ENCODE results near the gene NOL7. TPM values are rescaled to one million over a fixed set of nuclear protein-coding genes. Genes with fewer than 3 reads are reported as not detected.

NOL7 gene
- total and polyA plus RNA-seq, 5 experiments from 2014 or later: 74.8 to 142 (median 109) TPM

DNA sequence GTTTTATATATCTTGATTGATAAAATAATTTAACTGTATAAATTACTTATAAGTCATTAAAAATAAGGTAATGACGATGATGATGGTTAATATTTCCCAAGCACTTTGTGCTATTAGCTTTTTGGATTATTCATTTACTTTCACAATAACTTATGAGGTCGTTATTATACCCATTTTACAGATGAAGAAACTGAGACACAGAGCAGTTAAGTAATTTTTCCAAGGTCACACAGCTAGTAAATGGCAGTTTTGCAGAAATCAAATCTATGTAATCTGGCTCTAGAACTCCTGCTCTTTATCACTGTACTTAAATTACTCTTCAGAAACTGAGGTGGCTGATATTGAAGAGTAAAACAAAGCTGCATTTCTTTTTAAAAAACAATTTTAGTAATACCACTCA lies 18.2 kb downstream of the NOL7 start:
- Mint-ChIP-seq H3K4me3 (no peak overlapping the region), H3K9me3 (no peaks in the 10 kb centered on the region), H3K27ac (no peak overlapping the region), H3K27me3 (no peaks in the 10 kb centered on the region), H3K36me3 (peaks cover 0 to 80% (median 30%) of the 10 kb centered on the region in 3 donors), H3K4me1 (peaks cover 14 to 32% (median 23%) of the 10 kb centered on the region in 4 donors)
- no peak for ATAC-seq
- no peak for DNase-seq
- POLR2A ChIA-PET: interaction anchor here (0.7 kb wide), 1 partner anchor 79 kb away, joined by 3 read pairs; no protein-coding TSS in a partner anchor

DNA sequence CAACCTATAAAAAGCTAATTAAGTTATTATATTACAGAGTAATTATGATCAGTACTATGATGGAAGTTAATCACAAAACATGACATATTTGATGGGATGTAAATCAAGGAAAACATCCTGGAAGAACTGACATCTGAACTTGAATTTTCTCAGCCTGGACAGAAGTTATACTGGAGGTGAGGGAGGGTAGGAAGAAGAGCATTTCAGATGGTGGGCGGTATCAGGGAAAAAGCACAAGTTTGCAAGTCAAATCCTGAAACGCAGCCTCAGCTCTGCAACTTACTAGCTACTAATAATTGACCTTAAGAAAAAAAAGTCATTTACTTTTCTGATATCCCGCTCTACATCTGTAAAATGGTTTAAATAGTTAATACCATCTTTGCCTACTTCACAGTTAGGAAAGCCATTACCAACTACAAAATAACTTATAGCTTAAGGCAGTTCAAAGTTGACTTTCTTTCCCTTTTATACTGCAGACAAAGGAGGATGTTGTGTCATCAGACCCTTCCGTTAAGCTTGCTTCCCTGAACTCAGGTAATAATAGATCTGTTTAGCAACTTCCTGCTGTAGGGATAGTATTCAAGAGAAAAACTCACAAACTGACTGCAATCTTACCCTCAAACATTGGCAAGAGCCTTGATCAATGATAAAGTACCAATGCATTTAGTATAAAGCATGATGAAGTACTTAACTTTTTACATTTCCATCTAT lies 21.0 kb downstream of the NOL7 start:
- Mint-ChIP-seq H3K27ac (peak overlapping the region in 7 of 10 donors; percentile 14 to 80 (median 62)), H3K4me3 (peak overlapping the region in 1 of 10 donors; percentile 33), H3K36me3 (peaks cover 0 to 78% (median 29%) of the 10 kb centered on the region in 3 donors), H3K4me1 (peaks cover 13 to 31% (median 21%) of the 10 kb centered on the region in 4 donors), H3K27me3 (no peaks in the 10 kb centered on the region), H3K9me3 (no peaks in the 10 kb centered on the region)
- POLR2A ChIA-PET: interaction anchor here (0.5 to 0.7 kb wide), 4 partner anchors 9 to 208 kb away, joined by 3 to 8 read pairs (median 3); partner anchors contain the start of gene NOL7
- ATAC-seq: peak in 1 of 2 donors; percentile 47
- DNase-seq: no peak

DNA sequence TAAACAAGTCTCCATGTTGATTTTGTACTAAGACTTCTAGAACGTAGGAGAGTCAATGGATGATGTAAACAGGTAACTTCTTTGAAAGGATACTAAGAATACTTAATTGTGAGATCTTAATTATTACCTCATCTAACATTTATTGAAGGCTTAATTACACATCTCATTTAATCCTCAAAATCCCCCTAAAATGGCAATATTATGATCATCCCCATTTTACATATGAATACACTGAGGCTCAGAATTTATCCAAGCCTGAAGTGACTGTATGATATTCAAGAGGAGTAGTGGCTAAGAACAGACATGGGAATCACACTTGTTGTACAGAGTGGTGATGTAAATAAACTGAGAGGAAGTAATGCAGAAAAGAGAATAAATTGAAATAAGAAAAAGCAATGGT lies 22.9 kb downstream of the NOL7 start:
- H3K27ac Mint-ChIP-seq: peak overlapping the region in 8 of 10 donors; percentile 1 to 80 (median 36)
- no peak for DNase-seq
- peaks cover 0 to 72% (median 17%) of the 10 kb centered on the region in 3 donors for H3K36me3 Mint-ChIP-seq
- no peak overlapping the region for H3K4me3 Mint-ChIP-seq
- H3K9me3 Mint-ChIP-seq: no peaks in the 10 kb centered on the region
- peaks cover 13 to 31% (median 23%) of the 10 kb centered on the region in 4 donors for H3K4me1 Mint-ChIP-seq
- POLR2A ChIA-PET: no interaction called here
- no peak for ATAC-seq
- H3K27me3 Mint-ChIP-seq: no peaks in the 10 kb centered on the region

DNA sequence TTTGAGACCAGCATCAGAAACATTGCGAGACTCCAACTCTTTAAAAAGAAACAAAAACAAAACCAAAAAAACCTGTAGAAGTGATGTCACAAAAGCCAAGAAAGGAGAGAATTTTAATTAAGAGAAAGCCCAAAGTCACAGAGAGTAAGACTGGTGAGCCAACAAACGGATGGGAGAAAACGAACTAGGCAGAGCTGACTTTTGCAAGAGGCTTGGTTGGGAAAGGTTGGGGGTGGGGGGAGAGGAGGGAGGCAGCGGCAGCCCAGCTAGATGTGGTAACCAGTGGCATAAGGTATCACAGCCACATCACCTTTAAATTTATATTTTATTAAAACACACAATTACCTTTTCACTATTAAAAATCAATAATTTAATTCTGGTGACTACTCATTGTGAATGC lies 23.5 kb downstream of the NOL7 start:
- DNase-seq (no peak), ATAC-seq (no peak)
- POLR2A ChIA-PET: no interaction called here
- H3K4me1 Mint-ChIP-seq: peaks cover 13 to 31% (median 24%) of the 10 kb centered on the region in 4 donors
- H3K4me3 Mint-ChIP-seq: no peak overlapping the region
- peak overlapping the region in 5 of 10 donors; percentile 1 to 80 (median 30) for H3K27ac Mint-ChIP-seq
- H3K36me3 Mint-ChIP-seq: peaks cover 0 to 75% (median 13%) of the 10 kb centered on the region in 3 donors
- H3K27me3 Mint-ChIP-seq: no peaks in the 10 kb centered on the region
- no peaks in the 10 kb centered on the region for H3K9me3 Mint-ChIP-seq

DNA sequence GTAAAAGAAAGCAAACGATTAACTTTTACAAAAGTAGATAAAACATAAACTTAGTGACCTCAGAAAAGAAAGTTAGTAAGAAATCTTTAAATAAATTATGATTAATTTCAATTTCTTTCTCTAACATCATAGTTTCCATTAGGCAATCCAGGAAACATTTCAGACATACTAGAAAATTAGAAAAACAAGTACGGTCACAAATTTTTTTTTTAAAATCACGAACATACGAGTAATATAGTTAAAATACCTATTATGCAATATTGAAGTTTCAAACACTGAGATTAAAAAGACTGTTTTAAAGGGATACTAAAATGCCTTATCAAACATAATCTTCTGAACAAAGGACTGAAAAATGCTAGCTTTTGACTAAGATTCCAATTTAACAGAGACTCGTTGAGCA lies 26.2 kb downstream of the NOL7 start:
- H3K36me3 Mint-ChIP-seq: peaks cover 0 to 69% (median 13%) of the 10 kb centered on the region in 3 donors

DNA sequence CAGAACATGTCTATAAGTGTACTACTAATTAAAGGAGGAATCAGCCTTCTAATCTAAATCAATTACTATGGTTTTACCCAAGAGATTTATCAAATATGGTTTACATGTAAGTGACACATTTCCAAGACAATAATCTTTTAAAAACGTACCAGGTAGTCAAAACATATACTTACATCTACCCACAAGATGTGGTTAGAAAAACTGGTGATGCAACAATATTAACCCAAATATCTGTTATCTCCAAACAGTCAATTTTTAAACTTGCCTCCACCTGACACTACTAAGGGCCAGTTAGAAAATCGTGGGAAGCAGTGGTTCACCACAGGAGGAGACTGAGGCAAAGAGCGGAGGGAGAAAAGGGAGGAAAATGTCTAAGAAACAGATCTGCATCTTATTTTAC lies 28.0 kb downstream of the NOL7 start:
- DNase-seq: no peak
- peaks cover 0 to 56% (median 8%) of the 10 kb centered on the region in 3 donors for H3K36me3 Mint-ChIP-seq
- H3K4me3 Mint-ChIP-seq: no peak overlapping the region
- no peaks in the 10 kb centered on the region for H3K9me3 Mint-ChIP-seq
- POLR2A ChIA-PET: no interaction called here
- H3K27ac Mint-ChIP-seq: peak overlapping the region in 3 of 10 donors; percentile 47 to 60 (median 58)
- H3K4me1 Mint-ChIP-seq: peaks cover 0 to 8% (median 3%) of the 10 kb centered on the region in 4 donors
- H3K27me3 Mint-ChIP-seq: no peaks in the 10 kb centered on the region
- no peak for ATAC-seq

More for the DNA sequence above, 26.2 kb downstream of the NOL7 start:
- ATAC-seq (no peak), DNase-seq (no peak)
- H3K4me3 Mint-ChIP-seq: no peak overlapping the region
- no peaks in the 10 kb centered on the region for H3K27me3 Mint-ChIP-seq
- H3K27ac Mint-ChIP-seq: peak overlapping the region in 1 of 10 donors; percentile 19
- peaks cover 11 to 20% (median 16%) of the 10 kb centered on the region in 4 donors for H3K4me1 Mint-ChIP-seq
- POLR2A ChIA-PET: no interaction called here
- no peaks in the 10 kb centered on the region for H3K9me3 Mint-ChIP-seq

DNA sequence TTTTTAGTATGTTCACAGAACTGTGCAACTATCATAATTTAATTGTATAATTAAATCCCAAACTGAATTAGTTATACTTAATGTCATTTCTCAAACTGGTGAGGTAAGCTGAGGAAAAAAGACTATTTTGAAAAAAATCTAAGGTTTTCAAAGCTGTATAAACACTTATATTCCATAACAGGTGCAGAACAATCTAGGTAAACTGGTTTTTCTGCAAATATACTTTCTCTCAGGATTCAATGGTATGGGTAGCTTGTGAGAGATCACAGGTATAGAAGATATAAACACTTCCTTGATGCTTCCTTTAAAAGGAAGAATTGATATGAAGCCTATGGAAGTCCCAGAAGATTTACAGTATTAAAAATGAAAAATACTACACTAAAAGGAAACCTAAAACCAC lies 33.7 kb downstream of the NOL7 start:
- no peak for DNase-seq
- Mint-ChIP-seq H3K4me3 (no peak overlapping the region), H3K4me1 (peaks cover 4 to 10% (median 8%) of the 10 kb centered on the region in 4 donors), H3K27ac (peak overlapping the region in 2 of 10 donors; percentile 7 to 20), H3K27me3 (no peaks in the 10 kb centered on the region), H3K36me3 (peaks cover 5 to 50% (median 6%) of the 10 kb centered on the region in 3 donors), H3K9me3 (peaks cover 0 to 3% (median 0%) of the 10 kb centered on the region in 9 donors)
- POLR2A ChIA-PET: interaction anchor here (0.6 to 0.8 kb wide), 4 partner anchors 32 to 157 kb away, joined by 3 to 4 read pairs (median 3); partner anchors contain the start of gene RANBP9
- no peak for ATAC-seq

DNA sequence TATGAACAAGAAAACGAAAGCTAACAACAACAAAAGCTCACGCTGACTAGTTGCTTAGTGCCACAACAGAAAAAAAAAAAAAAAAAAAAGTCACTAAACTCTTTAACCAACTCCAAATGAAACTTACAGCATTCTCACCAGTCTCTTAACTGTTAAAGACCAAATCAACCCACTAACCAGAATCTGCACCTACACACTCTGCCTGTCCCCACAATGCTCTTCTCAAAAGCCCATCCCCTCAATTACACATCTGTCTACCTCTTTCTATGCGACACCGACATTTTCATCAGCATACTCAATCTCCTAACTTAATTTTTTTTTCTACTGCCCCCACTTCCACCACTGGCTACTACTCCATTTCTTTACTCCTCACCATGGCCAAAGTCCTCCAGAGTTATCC lies 34.3 kb downstream of the NOL7 start:
- ATAC-seq (no peak), DNase-seq (no peak)
- no peak overlapping the region for H3K4me3 Mint-ChIP-seq
- POLR2A ChIA-PET: interaction anchor here (0.6 to 0.7 kb wide), 3 partner anchors 37 to 156 kb away, joined by 3 read pairs; partner anchors contain the start of gene RANBP9
- peak overlapping the region in 7 of 10 donors; percentile 7 to 88 (median 46) for H3K27ac Mint-ChIP-seq
- H3K4me1 Mint-ChIP-seq: peaks cover 4 to 10% (median 8%) of the 10 kb centered on the region in 4 donors
- no peaks in the 10 kb centered on the region for H3K27me3 Mint-ChIP-seq
- peaks cover 5 to 49% (median 6%) of the 10 kb centered on the region in 3 donors for H3K36me3 Mint-ChIP-seq
- H3K9me3 Mint-ChIP-seq: peaks cover 0 to 3% (median 0%) of the 10 kb centered on the region in 9 donors

DNA sequence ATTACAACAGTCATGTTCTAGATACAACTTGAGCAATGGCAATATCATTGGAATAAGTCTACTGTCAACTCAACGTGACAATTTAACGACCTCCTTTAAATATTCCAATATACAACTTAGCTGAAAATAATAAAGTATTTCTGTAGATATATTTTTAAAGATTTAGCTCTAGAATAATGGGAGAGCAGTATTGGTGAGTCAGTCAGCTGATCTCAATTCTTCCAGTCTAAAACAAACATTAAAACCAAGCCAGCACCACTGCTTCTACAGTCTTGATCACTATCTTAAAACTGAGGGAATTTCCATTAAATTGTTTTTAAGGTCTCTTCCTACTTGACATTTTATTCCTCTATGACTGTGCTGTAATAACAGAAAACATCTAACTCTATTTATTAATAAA lies 38.2 kb downstream of the NOL7 start:
- Mint-ChIP-seq H3K9me3 (peaks cover 0 to 3% (median 0%) of the 10 kb centered on the region in 9 donors), H3K36me3 (peaks cover 5 to 46% (median 9%) of the 10 kb centered on the region in 3 donors), H3K4me3 (no peak overlapping the region), H3K27ac (no peak overlapping the region), H3K4me1 (peaks cover 6 to 17% (median 13%) of the 10 kb centered on the region in 4 donors), H3K27me3 (no peaks in the 10 kb centered on the region)
- no peak for DNase-seq
- POLR2A ChIA-PET: interaction anchor here (0.6 to 2.1 kb wide), 2 partner anchors 18 to 57 kb away, joined by 3 to 6 read pairs; no protein-coding TSS in a partner anchor
- no peak for ATAC-seq

DNA sequence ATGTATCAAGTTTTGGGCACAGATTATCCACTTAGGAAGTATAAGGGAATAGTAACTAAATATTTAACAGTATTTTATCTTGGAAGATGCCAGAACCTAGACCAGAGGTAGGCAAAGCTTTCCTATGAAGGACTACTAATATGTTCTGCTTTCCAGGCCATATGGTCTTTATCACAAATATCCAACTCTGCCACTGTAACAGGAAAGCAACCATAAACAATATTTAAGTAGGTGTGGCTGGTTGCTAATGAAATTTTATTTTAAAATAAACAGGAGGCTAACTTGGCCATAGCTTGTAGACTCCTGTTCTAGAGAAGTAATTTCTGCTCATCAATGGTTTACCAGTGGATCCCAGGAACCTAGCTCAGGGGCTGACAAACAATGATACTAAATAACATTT lies 39.4 kb downstream of the NOL7 start:
- Mint-ChIP-seq H3K4me1 (peaks cover 6 to 21% (median 17%) of the 10 kb centered on the region in 4 donors), H3K27me3 (no peaks in the 10 kb centered on the region), H3K4me3 (no peak overlapping the region), H3K27ac (peak overlapping the region in 1 of 10 donors; percentile 29), H3K36me3 (peaks cover 5 to 37% (median 9%) of the 10 kb centered on the region in 3 donors), H3K9me3 (peaks cover 0 to 3% (median 0%) of the 10 kb centered on the region in 9 donors)
- no peak for DNase-seq
- no peak for ATAC-seq
- POLR2A ChIA-PET: no interaction called here

DNA sequence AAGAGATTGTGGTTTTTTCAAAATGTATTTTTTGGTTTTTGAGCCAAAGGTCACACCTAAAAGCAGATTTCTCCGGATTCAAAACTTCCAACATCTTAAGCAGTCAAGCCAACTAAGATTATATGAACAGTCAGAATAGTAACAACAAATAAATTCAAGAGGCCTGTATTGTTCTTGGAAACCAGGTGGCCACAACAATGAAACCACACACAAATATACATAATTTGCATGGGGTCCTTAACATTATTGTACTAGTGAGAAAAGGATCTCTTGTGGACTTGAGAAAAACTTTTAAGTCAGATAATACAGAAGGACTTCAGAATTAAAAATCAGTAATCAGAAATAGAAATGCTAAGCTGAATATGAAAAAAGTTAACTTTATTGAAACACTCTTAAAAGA lies 40.6 kb downstream of the NOL7 start:
- Mint-ChIP-seq H3K9me3 (peaks cover 0 to 3% (median 0%) of the 10 kb centered on the region in 9 donors), H3K4me3 (no peak overlapping the region), H3K27me3 (no peaks in the 10 kb centered on the region), H3K27ac (peak overlapping the region in 2 of 10 donors; percentile 2 to 14), H3K4me1 (peaks cover 9 to 30% (median 22%) of the 10 kb centered on the region in 4 donors), H3K36me3 (peaks cover 5 to 31% (median 9%) of the 10 kb centered on the region in 3 donors)
- ATAC-seq (no peak), DNase-seq (no peak)
- POLR2A ChIA-PET: no interaction called here

DNA sequence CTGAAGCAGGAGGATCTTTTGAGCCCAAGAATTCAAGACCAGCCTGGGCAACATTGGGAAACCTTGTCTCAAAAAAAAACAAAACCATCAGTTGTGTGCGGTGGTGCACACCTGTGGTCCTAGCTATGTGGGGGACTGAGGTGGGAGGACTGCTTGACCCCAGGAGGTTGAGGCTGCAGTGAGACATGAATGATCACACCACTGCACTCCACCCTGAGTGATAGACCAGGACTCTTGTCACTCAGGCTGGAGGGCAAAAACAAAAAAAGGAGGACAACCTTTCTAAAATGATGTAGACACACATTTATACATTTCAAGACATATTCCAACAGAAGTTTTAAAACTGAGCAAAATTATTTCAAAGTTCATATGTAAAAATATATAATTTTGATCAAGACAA lies 45.1 kb downstream of the NOL7 start:
- no peaks in the 10 kb centered on the region for H3K9me3 Mint-ChIP-seq
- peaks cover 31 to 73% (median 62%) of the 10 kb centered on the region in 4 donors for H3K4me1 Mint-ChIP-seq
- peaks cover 0 to 13% (median 4%) of the 10 kb centered on the region in 3 donors for H3K36me3 Mint-ChIP-seq

DNA sequence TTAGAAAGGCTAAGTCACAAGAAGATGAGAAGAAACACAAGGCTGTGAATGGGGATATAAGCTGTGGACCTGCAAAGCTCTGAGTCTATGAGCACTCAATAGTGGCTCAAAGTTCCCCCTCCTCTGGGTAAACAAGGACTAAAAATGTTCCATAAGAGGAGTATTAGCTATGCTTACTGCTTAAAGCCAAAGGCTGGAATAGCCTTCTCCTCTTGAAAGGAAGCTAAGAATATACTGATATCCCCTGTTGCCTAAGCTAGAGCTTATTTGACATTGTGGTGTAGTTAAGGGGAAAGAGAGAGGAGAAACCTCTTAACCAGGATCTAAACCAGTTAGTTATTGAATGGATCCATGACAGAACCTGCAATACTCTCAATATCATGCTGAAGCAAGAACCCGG lies 45.8 kb downstream of the NOL7 start:
- H3K27ac Mint-ChIP-seq: peak overlapping the region in 3 of 10 donors; percentile 2 to 36 (median 3)
- POLR2A ChIA-PET: interaction anchor here (0.5 kb wide), 1 partner anchor 28 kb away, joined by 4 read pairs; no protein-coding TSS in a partner anchor
- H3K27me3 Mint-ChIP-seq: no peaks in the 10 kb centered on the region

More for the DNA sequence above, 45.1 kb downstream of the NOL7 start:
- Mint-ChIP-seq H3K27ac (peak overlapping the region in 2 of 10 donors; percentile 5 to 63), H3K27me3 (no peaks in the 10 kb centered on the region), H3K4me3 (peak overlapping the region in 3 of 10 donors; percentile 5 to 50 (median 19))
- POLR2A ChIA-PET: no interaction called here
- DNase-seq (no peak), ATAC-seq (no peak)

More for the DNA sequence above, 45.8 kb downstream of the NOL7 start:
- H3K36me3 Mint-ChIP-seq: peaks cover 0 to 9% (median under 1%) of the 10 kb centered on the region in 3 donors
- H3K9me3 Mint-ChIP-seq: no peaks in the 10 kb centered on the region
- DNase-seq (no peak), ATAC-seq (no peak)
- H3K4me1 Mint-ChIP-seq: peaks cover 36 to 79% (median 69%) of the 10 kb centered on the region in 4 donors
- H3K4me3 Mint-ChIP-seq: peak overlapping the region in 4 of 10 donors; percentile 5 to 46 (median 20)
